ENCODE data around the gene NUDT4. TPM values are rescaled to one million over a fixed set of nuclear protein-coding genes. Genes with fewer than 3 reads are reported as not detected.
A peak's percentile ranks its signal among the peaks of the same experiment; 100 is the strongest.

NUDT4 gene
- total RNA-seq (2014; rRNA removed; shearing (Covaris generic)) (20.3 and 26.4 TPM in 2 replicates), total RNA-seq (2022) (32.4 and 32.5 TPM in 2 replicates), Bru-seq, nascent RNA (percentile 80 among the genes with signal in this experiment), BruChase-seq, experiment 1, labeled RNA remaining after a 6-hour chase (percentile 73 among the genes with signal in this experiment), BruChase-seq, experiment 2, labeled RNA remaining after a 2-hour chase (percentile 90 among the genes with signal in this experiment)
- long read RNA-seq, full-length matches to known transcripts, result 177 of 211 reads
- long read RNA-seq, partial matches to known transcripts, result 5 of 211 reads
- long read RNA-seq, other reads (novel, unspliced or antisense), result 29 of 211 reads

DNA sequence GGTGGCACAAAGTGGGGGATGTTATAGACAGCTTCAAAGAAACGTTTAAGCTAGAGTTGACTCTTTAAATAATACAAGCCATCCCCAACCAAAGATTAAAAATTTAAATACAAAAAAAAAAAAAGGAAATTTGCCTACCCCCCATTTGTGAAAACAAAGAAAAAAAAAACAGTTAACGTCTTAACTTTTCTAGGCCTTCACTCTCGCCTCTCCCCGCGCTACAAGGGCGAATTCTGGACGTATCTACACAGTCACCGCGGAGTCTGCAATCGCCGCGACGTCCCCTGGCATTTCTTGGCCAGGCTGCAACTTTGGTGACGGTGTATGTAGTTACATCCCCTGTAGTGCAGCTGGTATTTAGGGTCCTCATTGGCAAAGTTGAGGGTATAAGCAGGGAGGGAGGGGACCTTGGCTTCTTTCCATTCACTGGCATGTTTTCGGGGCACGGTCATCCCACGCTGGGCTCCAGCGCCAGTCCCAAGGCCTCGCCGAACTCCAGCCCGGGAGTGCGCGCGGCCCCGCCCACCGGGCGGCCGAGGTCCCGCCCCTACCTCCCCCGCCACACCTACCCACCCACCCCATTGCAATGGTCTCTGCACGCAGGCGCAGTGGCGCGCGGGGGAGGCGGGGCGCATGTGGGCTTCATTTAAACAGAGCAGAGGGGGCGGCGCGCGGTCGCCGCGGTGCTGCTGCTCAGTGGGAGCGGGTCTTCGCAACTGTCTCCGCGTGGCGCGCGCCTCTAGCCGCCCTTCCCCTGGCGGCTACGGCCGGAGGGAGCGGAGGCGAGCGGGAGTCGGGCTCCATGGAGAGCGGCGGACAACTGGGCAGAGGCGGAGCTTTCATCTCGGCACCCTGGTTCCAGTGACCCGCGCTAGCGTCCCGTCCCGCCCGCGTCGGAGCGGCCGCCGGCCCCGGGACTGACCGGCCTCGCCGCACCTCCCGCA, at the start of gene NUDT4:
Gene NUDT4 (plus strand): TSS at position 674 of the 944 bp plus-strand sequence. CDS start 398 bp downstream, outside the sequence.
- CTCF ChIA-PET (ENCODE audit: unreplicated experiment), result no interaction called here
- H2AFZ ChIP-seq (ENCODE audit: low read length), result peak within 1 kb of the TSS; percentile 71
- H3K79me2 ChIP-seq (ENCODE audit: insufficient read depth, low read depth, low read length), result peaks cover 42% of the 10 kb centered on the region
- H3K4me3 ChIP-seq (ENCODE audit: low read depth, low read length, poor library complexity, severe bottlenecking), result peak within 1 kb of the TSS; percentile 75
- H4K20me1 ChIP-seq (ENCODE audit: insufficient read depth, low read length), result peaks cover 27% of the 10 kb centered on the region
- peaks cover 4% of the 10 kb centered on the region; the same call in 1 of the 2 replicates for H3K36me3 ChIP-seq (ENCODE audit: insufficient read depth, low read length)
- H3K9me3 ChIP-seq (ENCODE audit: low read length), result no peaks in the 10 kb centered on the region
- TF ChIP-seq, protein P1, sequence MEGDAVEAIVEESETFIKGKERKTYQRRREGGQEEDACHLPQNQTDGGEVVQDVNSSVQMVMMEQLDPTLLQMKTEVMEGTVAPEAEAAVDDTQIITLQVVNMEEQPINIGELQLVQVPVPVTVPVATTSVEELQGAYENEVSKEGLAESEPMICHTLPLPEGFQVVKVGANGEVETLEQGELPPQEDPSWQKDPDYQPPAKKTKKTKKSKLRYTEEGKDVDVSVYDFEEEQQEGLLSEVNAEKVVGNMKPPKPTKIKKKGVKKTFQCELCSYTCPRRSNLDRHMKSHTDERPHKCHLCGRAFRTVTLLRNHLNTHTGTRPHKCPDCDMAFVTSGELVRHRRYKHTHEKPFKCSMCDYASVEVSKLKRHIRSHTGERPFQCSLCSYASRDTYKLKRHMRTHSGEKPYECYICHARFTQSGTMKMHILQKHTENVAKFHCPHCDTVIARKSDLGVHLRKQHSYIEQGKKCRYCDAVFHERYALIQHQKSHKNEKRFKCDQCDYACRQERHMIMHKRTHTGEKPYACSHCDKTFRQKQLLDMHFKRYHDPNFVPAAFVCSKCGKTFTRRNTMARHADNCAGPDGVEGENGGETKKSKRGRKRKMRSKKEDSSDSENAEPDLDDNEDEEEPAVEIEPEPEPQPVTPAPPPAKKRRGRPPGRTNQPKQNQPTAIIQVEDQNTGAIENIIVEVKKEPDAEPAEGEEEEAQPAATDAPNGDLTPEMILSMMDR (conservative IDR thresholded peaks at IDR 0.05; ENCODE audit: low read length), result no peak
- no peak for TF ChIP-seq EZH2phosphoT487 (IDR thresholded peaks at IDR 0.05; ENCODE audit: borderline replicate concordance, low read depth, low read length)
- H3K4me2 ChIP-seq (ENCODE audit: low read length), result peak within 1 kb of the TSS; percentile 78
- no peaks in the 10 kb centered on the region for H3K9me2 ChIP-seq (ENCODE audit: insufficient read depth, low read length)
- H3K27ac ChIP-seq (ENCODE audit: low read depth, low read length, poor library complexity, severe bottlenecking), result peak within 1 kb of the TSS; percentile 71
- peak; percentile 95 for DNase-seq (ENCODE audit: low spot score)
- BruUV-seq (replicated peaks), result no TSS peak
- POLR2A ChIA-PET, result interaction anchor here (0.7 to 1.5 kb wide), 4 partner anchors 14 to 231 kb away, joined by 4 to 12 read pairs (median 5); no protein-coding TSS in a partner anchor
- intact Hi-C loops (cut with micrococcal nuclease; ENCODE audit: unreplicated experiment), result loop anchor here (2.0 to 5.0 kb wide), 2 partner anchors 130 to 449 kb away; partner anchors contain the start of gene EEA1
- H3K4me1 ChIP-seq (ENCODE audit: insufficient read depth, low read length, poor library complexity, severe bottlenecking), result peaks cover 23% of the 10 kb centered on the region

DNA sequence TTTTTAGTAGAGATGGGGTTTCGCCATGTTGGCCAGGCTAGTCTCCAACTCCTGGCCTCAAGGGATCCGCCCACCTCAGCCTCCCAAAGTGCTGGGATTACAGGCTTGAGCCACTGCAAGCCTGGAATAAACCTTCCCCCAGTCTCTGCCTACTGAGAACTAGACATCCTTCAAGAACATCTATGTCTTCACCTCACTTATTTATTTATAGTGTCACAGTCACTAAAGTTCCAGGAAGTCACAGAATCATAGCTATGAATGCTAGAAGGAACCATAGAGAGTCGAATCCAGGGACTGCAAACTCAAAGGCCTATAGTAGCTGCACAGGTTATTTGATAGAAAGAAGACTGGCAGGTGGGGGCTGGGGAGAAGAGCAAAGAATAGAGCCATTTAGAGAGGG, 44.7 kb upstream of the NUDT4 start:
- Histone ChIP-seq H3K4me2 (ENCODE audit: low read length) (no peak overlapping the region), H3K9me2 (ENCODE audit: insufficient read depth, low read length) (no peaks in the 10 kb centered on the region), H3K9me3 (ENCODE audit: low read length) (no peaks in the 10 kb centered on the region), H3K4me3 (ENCODE audit: low read depth, low read length, poor library complexity, severe bottlenecking) (no peak overlapping the region), H2AFZ (ENCODE audit: low read length) (no peak overlapping the region), H3K4me1 (ENCODE audit: insufficient read depth, low read length, poor library complexity, severe bottlenecking) (no peaks in the 10 kb centered on the region), H3K36me3 (ENCODE audit: insufficient read depth, low read length) (no peaks in the 10 kb centered on the region), H3K79me2 (ENCODE audit: insufficient read depth, low read depth, low read length) (no peaks in the 10 kb centered on the region), H3K27ac (ENCODE audit: low read depth, low read length, poor library complexity, severe bottlenecking) (no peak overlapping the region), H4K20me1 (ENCODE audit: insufficient read depth, low read length) (no peaks in the 10 kb centered on the region)
- BruUV-seq (replicated peaks), result no TSS peak
- DNase-seq (ENCODE audit: low spot score), result no peak
- intact Hi-C loops (cut with micrococcal nuclease; ENCODE audit: unreplicated experiment), result no loop called here
- CTCF ChIA-PET (ENCODE audit: unreplicated experiment), result no interaction called here
- POLR2A ChIA-PET, result no interaction called here
- TF ChIP-seq EZH2phosphoT487 (IDR thresholded peaks at IDR 0.05; ENCODE audit: borderline replicate concordance, low read depth, low read length), result no peak
- TF ChIP-seq, protein P1 (conservative IDR thresholded peaks at IDR 0.05; ENCODE audit: low read length), result no peak
